ENCODE measurements around the gene PIEZO1. TPM values are rescaled to one million over a fixed set of nuclear protein-coding genes. Genes with fewer than 3 reads are reported as not detected.

PIEZO1 gene
- total and polyA plus RNA-seq, 9 of the 15 experiments (the other 6 are each of a cell fraction or from before 2014, with no cell fraction given): 3.6 to 432 (median 131) TPM

- H4K20me1 ChIP-seq (replicated peaks; ENCODE audit: control insufficient read depth, insufficient read depth, low read length): no peaks in the 10 kb centered on the region; the same call in 1 of the 2 replicates
- H3K4me2 ChIP-seq (ENCODE audit: insufficient read depth, low read length): no peak overlapping the region
- H2AFZ ChIP-seq (ENCODE audit: low read depth, low read length): no peak overlapping the region
- intact Hi-C loops (cut with micrococcal nuclease): no loop called here
- no peak for TF ChIP-seq ZNF224 (CRISPR knock-in tag; IDR thresholded peaks at IDR 0.05)
- TF ChIP-seq SRSF3 (IDR thresholded peaks at IDR 0.05; ENCODE audit: insufficient read depth, low read length): no peak
- TF ChIP-seq ARID1B (IDR thresholded peaks at IDR 0.05): no peak
- no peak for TF ChIP-seq GTF2F1 (IDR thresholded peaks at IDR 0.05; ENCODE audit: low read depth, low read length)
- TF ChIP-seq SRSF7 (optimal IDR thresholded peaks at IDR 0.05; ENCODE audit: low read depth, low read length): no peak
- no peak for TF ChIP-seq ETV5 (CRISPR knock-in tag; IDR thresholded peaks at IDR 0.05; ENCODE audit: low read depth)
- TF ChIP-seq NBN (IDR thresholded peaks at IDR 0.05; ENCODE audit: low read depth): no peak
- no peak for TF ChIP-seq SMARCE1 (IDR thresholded peaks at IDR 0.05)
- no peak for TF ChIP-seq MIER1 (IDR thresholded peaks at IDR 0.05; ENCODE audit: low read depth)
- TF ChIP-seq E2F3 (CRISPR knock-in tag; IDR thresholded peaks at IDR 0.05): no peak
- TF ChIP-seq PURB (CRISPR knock-in tag; IDR thresholded peaks at IDR 0.05; ENCODE audit: low read depth): no peak
- TF ChIP-seq SRF (CRISPR knock-in tag; IDR thresholded peaks at IDR 0.05): no peak
- ChIA-PET CTCF (ENCODE audit: low intra/inter-chr PET ratio) (no interaction called here), POLR2A (no interaction called here)
- in situ Hi-C loops (cut with MboI): no loop called here
- no peak overlapping the region for H3K4me3 ChIP-seq
- no peaks in the 10 kb centered on the region for H3K9me3 ChIP-seq (replicated peaks; ENCODE audit: control insufficient read depth, insufficient read depth, low read depth, low read length)
- peaks cover 0 to 52% of the 10 kb centered on the region in 2 experiments; a peak in 2 of 5 replicates for H3K4me1 ChIP-seq (replicated peaks in 1 of 2; ENCODE audit: control insufficient read depth in 2 of 2, insufficient read depth in 2 of 2, low read length in 2 of 2)
- ATAC-seq: no peak
- H3K79me2 ChIP-seq (ENCODE audit: control insufficient read depth, insufficient read depth, low read length): no peaks in the 10 kb centered on the region
- H3K36me3 ChIP-seq (ENCODE audit: control insufficient read depth, insufficient read depth, low read length): peaks cover 86% of the 10 kb centered on the region; the same call in 2 of the 3 replicates
- no peak overlapping the region for H3K27ac ChIP-seq (ENCODE audit: extremely low read depth, low read depth, low read length)
- H3K27me3 ChIP-seq (ENCODE audit: control insufficient read depth in 2 of 2, insufficient read depth in 2 of 2, low read length in 2 of 2): no peaks in the 10 kb centered on the region
- WGBS (ENCODE audit: insufficient coverage, low coverage, missing lambda C conversion rate): 96% methylated on average over 13 of the region's 17 CpGs
- no peak for FAIRE-seq
- DNase-seq (ENCODE audit: extremely low read depth in 1 of 4, low spot score in 3 of 4): no peak
- peak overlapping the region in 1 of 2 experiments; percentile 56; a peak in 2 of 4 replicates for H3K9ac ChIP-seq (ENCODE audit: insufficient read depth in 1 of 2, low read depth in 2 of 2, low read length in 2 of 2)
- no peaks in the 10 kb centered on the region for H3K9me1 ChIP-seq (ENCODE audit: control insufficient read depth, insufficient read depth, low read length)
- BruUV-seq (replicated peaks): no TSS peak
Measured at GRCh38 chr16:88726408-88726749, 58.6 kb downstream of the PIEZO1 start.
